GM23338 (cell line): Measurements from ENCODE around the gene THTPA.

Experiments used
- CREB1 ChIP-seq: fragments of 250-450 bp; sonication (Bioruptor Pico); IDR thresholded peaks from 2 replicates; pipeline ENCODE4 v1.5.0; 2020; ENCODE audit warnings: low read depth, mild to moderate bottlenecking, moderate library complexity
- CTCF ChIP-seq, 2 experiments: fragments of 200-600 bp in 1 of 2; sonication (generic) in 1 of 2; conservative IDR thresholded peaks; 2 replicates each; pipeline versions ENCODE4 v1.5.1 to v1.6.1; 2016 to 2017; ENCODE audit warnings: antibody characterized with exemption in 2 of 2, low read depth in 2 of 2, mild to moderate bottlenecking in 2 of 2, moderate library complexity in 1 of 2
- ETS1 ChIP-seq: IDR thresholded peaks from 2 replicates; pipeline ENCODE4 v1.6.1; 2016; ENCODE audit warnings: antibody characterized with exemption
- EZH2 ChIP-seq: fragments of 200-600 bp; sonication (generic); IDR thresholded peaks from one replicate; pipeline ENCODE4 v1.8.0; 2017; ENCODE audit warnings: antibody characterized with exemption, mild to moderate bottlenecking, low read depth; ENCODE audit not compliant: unreplicated experiment
- EZH2phosphoT487 ChIP-seq: fragments of 200-600 bp; sonication (generic); IDR thresholded peaks from one replicate; pipeline ENCODE4 v1.8.1; 2018; ENCODE audit warnings: antibody characterized with exemption; ENCODE audit not compliant: unreplicated experiment
- JUNB ChIP-seq: IDR thresholded peaks from one replicate; pipeline ENCODE4 v1.6.1; 2016; ENCODE audit warnings: antibody characterized with exemption; ENCODE audit not compliant: unreplicated experiment
- NANOG ChIP-seq: IDR thresholded peaks from 2 replicates; pipeline ENCODE4 v1.6.1; 2016; ENCODE audit warnings: antibody characterized with exemption, borderline replicate concordance
- POLR2AphosphoS5 ChIP-seq: IDR thresholded peaks from 2 replicates; pipeline ENCODE4 v1.6.1; 2016; ENCODE audit warnings: antibody characterized with exemption, low read depth
- REST ChIP-seq: IDR thresholded peaks from one replicate; pipeline ENCODE4 v1.6.1; 2018; ENCODE audit warnings: antibody characterized with exemption; ENCODE audit not compliant: unreplicated experiment
- STAT1 ChIP-seq: IDR thresholded peaks from one replicate; pipeline ENCODE4 v1.6.1; 2016; ENCODE audit warnings: antibody characterized with exemption; ENCODE audit not compliant: unreplicated experiment
- ZNF114 ChIP-seq: fragments of 250-450 bp; sonication (Bioruptor Pico); IDR thresholded peaks from 2 replicates; pipeline ENCODE4 v1.5.0; 2020; ENCODE audit warnings: mild to moderate bottlenecking, moderate library complexity
- ZNF331 ChIP-seq: fragments of 250-450 bp; sonication (Bioruptor Pico); IDR thresholded peaks from 2 replicates; pipeline ENCODE4 v1.5.0; 2020; ENCODE audit warnings: low read depth, mild to moderate bottlenecking, moderate library complexity
- ZNF462 ChIP-seq: fragments of 250-450 bp; sonication (Bioruptor Pico); IDR thresholded peaks from 2 replicates; pipeline ENCODE4 v1.5.0; 2020; ENCODE audit warnings: mild to moderate bottlenecking, moderate library complexity

- TF ChIP-seq CTCF (conservative IDR thresholded peaks at IDR 0.05; ENCODE audit: low read depth in 2 of 2): no peak
- no peak for TF ChIP-seq EZH2phosphoT487
- TF ChIP-seq POLR2AphosphoS5: no peak
- TF ChIP-seq ZNF331 (CRISPR knock-in tag): no peak
- TF ChIP-seq EZH2: no peak
- TF ChIP-seq REST: no peak
- no peak for TF ChIP-seq CREB1 (CRISPR knock-in tag)
- TF ChIP-seq ETS1: no peak
- TF ChIP-seq ZNF462 (CRISPR knock-in tag): no peak
- no peak for TF ChIP-seq STAT1
- TF ChIP-seq JUNB: no peak
- no peak for TF ChIP-seq NANOG
- no peak for TF ChIP-seq ZNF114 (CRISPR knock-in tag)
These were observed 564 bp upstream of the THTPA start for GRCh38 chr14:23555533-23555881.
